HG03342 (cell line): ENCODE measurements around the gene IFT25.
"Not testable (repeated sequence)": the region's sequence is repeated elsewhere in the genome, so short reads cannot be mapped to it uniquely, and the experiment has no call there.

ENCODE experiments used
- ATAC-seq: cut with Tn5 transposase; IDR thresholded peaks from one replicate; pipeline ENCODE4 v1.9.1; 2021; ENCODE audit warnings: mild to moderate bottlenecking, moderate library complexity; ENCODE audit not compliant: unreplicated experiment

The IFT25 gene

DNA sequence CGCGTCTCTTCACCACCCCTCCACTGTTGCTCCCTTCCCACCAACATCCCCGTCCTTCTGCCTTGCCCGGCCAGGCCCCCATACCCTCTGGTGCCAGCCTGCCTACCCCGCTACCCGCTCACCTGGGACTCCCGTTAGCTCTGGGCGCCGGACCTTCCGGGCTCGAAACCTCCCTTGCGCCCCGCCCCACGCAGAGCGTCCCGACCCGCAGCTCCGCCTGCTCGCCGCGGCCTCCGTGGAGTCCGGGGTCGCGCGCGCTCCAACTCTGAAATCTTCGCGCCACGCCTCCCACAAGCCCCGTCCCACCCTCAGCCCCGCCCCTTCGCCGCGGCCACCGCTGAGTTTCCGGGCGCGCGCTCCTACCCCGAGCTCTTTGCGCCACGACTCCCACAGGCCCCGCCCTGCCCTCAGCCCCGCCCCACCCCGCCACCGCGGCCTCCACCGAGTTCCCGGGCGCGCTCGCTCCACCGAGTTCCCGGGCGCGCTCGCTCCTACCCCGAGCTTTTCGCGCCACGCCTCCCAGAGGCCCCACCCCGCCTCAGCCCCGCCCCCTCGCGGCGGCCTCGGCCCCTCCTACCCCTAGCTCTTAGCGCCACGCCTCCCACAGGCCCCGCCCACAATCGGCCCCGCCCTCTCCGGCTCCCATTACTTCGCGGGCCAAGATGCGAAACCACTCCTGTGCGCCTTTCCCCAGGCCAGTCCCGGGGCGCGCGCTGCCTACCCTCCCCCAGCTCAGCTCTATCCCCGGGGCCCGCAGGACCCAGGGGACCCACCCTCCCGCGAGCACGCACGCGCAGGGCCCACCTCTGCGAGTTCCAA, at the start of gene IFT25:
IFT25 (minus strand) TSS at position 267 of the 819 bp plus-strand sequence. CDS start 5,617 bp downstream, outside the sequence.
- peak; percentile 62 for ATAC-seq

- not testable (repeated sequence) for ATAC-seq
These were observed 49.0 kb upstream of the IFT25 start for GRCh38 chr1:53994516-53994915.

DNA sequence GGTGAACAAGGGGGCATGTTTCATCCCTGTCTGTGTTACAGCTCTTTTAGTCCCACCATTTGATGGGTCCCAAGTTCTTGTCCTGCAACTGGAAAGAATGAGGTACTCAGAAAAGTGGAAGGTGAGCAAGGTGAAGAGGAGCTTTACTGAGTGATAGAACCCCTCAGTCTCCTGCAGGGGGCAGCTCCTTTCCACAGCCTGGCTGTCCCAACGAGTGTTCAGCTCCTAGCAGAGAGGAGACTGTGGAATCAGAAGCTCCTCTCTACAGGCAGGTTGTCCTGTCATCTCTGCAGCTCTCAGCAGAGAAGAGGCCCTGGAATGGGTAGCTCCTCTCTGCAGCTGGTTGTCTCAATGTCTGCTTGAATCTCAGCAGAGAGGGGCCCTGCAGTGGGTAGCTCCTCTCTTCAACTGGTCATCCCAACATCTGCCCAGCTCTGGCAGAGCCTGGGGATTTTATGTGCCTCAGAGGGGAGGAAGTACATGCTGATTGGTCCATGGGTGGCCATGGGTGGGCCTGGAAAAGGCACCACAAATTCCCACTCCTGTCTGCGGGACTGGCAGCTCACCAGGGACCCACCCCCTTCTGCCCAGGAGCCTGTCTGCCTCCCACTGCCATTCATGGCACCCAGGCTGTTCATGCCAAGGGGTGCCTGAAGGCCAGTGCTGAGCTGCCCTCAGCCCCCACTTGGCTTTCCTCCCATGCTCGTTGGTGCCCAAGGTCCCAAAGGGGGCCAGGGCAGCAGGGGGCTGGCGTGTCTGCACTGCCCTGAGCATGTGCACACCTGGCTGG, 46.8 kb upstream of the IFT25 start:
- ATAC-seq: no peak

DNA sequence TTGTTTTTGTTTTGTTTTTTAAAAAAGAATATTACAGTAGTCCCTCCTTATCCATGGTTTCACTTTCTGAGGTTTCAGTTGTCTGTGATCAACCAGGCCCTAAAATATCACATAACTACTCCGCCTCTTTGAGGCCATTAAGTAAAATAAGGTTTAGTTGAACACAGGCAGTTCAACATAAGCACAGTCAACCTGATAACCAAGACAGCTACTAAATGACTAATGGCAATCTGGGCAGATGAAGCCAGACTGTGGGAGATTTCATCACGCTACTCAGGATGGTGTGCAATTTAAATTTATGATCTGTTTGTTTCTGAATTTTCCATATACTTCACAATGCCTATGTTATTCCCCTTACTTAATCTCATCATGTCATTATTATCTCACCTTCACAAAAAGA, 42.4 kb upstream of the IFT25 start:
- no peak for ATAC-seq

GRCh38 chr1:53986458-53986857, 41.0 kb upstream of the IFT25 start:
- ATAC-seq: no peak

DNA sequence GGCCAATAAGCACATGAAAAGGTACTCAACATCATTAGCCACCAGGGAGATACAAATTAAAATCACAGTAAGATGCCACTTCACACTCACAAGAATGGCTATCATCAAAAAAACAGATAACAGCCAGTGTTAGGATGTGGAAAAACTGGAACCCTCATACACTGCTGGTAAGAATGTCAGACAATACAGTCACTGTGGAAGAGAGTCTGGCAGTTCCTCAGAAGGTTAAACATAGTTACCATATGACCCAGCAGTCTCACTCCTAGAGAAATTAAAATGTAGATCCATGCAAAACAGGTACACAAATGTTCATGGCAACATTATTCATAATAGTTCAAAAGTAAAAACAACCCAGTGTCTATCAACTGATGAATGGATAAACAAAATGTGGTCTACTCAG, 39.2 kb upstream of the IFT25 start:
- ATAC-seq: no peak

GRCh38 chr1:53982763-53983104, 37.2 kb upstream of the IFT25 start:
- ATAC-seq: no peak

- ATAC-seq: no peak
These were observed 36.7 kb upstream of the IFT25 start for GRCh38 chr1:53982034-53982762.

- no peak for ATAC-seq
These were observed 35.7 kb upstream of the IFT25 start for GRCh38 chr1:53981220-53981619.

GRCh38 chr1:53979712-53980450, 34.4 kb upstream of the IFT25 start:
- ATAC-seq: no peak

- no peak for ATAC-seq
These were observed 30.4 kb upstream of the IFT25 start for GRCh38 chr1:53975861-53976260.

- no peak for ATAC-seq
These were observed 26.2 kb upstream of the IFT25 start for GRCh38 chr1:53971718-53972117.

- ATAC-seq: not testable (repeated sequence)
These were observed 23.8 kb upstream of the IFT25 start for GRCh38 chr1:53969323-53969722.

DNA sequence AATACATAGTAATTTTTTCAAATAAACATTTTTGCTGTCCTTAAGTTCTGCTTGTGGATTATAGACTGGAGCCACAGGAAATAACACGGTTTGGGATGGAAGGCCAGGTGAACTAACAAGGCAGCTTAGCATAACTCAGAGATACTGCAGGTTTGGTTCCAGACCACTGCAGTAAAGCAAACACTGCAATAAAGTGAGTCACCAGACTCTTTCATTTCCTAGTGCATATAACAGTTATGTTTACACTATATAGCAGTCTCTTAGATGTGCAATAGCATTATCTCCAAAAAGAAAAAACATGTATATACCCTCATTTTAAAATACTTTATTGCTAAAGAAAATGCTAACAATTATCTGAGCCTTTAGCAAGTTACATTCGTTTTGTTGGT, 22.6 kb upstream of the IFT25 start:
- ATAC-seq: no peak

GRCh38 chr1:53967409-53968124, 22.1 kb upstream of the IFT25 start:
- no peak for ATAC-seq

DNA sequence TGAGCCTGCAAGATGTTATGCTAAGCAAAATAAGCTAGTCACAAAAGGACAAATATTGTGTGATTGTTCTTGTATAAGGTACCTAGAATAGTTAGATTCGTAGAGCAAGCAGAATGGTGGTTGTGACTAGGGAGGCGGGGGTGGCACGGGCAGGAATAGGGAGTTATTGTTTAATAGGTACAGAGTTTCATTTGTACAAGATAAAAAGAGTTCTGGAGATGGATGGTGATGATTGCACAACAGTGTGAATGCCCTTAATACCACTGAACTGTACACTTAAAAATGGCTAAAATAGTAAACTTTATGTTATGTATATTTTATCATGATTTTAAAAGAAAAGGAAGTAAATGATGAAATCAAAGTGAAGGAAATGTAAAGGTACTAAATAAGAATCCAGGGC, 21.3 kb upstream of the IFT25 start:
- ATAC-seq: no peak

DNA sequence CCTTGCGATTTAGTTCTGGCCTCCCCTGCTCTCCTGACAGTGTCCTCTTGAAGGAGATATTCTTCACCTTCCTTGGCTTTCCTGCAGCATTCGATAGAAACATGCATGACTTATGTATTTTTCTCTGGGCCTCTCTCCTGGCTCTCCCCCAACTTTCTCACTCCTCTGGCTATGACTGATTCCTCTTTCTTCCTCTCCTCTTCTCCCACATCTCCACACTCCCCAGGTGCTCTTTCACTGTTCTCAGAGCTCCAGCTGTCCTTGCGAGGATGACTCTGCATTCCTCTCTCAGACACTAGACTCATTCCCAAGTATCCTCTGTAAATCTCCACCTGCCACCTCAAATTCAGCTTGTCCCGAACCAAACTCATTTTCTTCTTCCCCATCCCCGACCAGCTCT, 18.6 kb upstream of the IFT25 start:
- ATAC-seq: no peak

DNA sequence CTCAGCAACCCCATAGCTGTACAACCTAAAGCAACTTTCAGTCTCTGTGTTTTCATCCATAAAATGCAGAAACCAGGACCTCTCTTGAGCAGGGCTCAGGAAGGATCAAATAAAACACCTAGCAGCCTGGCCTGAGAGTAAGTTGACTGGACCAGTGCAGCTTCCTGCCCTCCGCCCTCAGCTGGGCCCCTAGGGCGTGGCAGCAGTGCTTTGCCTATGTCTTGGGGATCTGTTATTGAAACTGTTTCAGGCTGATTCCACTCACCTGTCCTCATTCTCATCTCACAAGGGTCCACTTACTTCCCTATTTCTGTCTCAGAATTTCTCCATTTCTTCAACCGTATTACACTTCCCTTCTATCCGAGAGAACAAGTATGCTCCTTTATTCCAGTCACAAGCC, 18.0 kb upstream of the IFT25 start:
- peak; percentile 85 for ATAC-seq

DNA sequence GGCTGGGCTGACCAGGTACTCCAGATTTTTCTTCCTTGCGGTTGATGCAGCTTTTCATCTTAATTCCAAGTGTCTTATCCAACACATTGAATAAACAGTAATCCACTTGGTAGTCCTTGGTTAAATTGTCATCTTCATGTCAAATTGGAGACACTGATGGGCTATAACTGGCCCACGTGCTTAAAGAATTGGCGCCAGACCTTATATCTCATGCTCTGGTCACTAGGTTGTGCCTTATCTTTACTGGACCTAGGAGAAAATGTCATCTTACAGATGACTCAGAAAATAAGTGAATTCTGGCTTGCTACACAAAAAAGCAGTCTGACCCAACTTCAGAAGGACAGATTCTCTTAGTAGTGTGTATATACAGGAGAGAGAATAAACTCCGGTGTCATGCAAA, 16.9 kb upstream of the IFT25 start:
- no peak for ATAC-seq

GRCh38 chr1:53959664-53960250, 14.3 kb upstream of the IFT25 start:
- no peak for ATAC-seq
